Heart left ventricle (tissue), 16 donors: ENCODE measurements around the gene FOXP1. TPM values are rescaled to one million over a fixed set of nuclear protein-coding genes. Genes with fewer than 3 reads are reported as not detected.

ENCODE experiments used
- ATAC-seq, 4 donors: fragments of 200-7000 bp; cut with Tn5 transposase; one replicate each; pipeline ENCODE4 v1.9.1; 2020 to 2022; ENCODE audit warnings: moderate library complexity in 4 of 4, mild to moderate bottlenecking in 3 of 4, moderate number of reproducible peaks in 1 of 4
- DNase-seq, 5 donors: peaks; one replicate each; pipeline ENCODE4 v3.0.0-alpha.2; 2020
- H3K27ac ChIP-seq, 12 donors: fragments of 200-600 bp; sonication (generic) in 4 of 12; one replicate each; pipeline versions ENCODE4 v1.5.0 to v1.8.0; 2016 to 2022; ENCODE audit warnings: mild to moderate bottlenecking in 2 of 12
- H3K27me3 ChIP-seq, 9 donors: fragments of 200-600 bp; sonication (generic) in 2 of 9; one replicate each; pipeline versions ENCODE4 v1.5.1 to v1.8.0; 2016 to 2022; ENCODE audit warnings: mild to moderate bottlenecking in 3 of 9
- H3K36me3 ChIP-seq, 9 donors: fragments of 200-600 bp; sonication (generic) in 2 of 9; one replicate each; pipeline versions ENCODE4 v1.5.0 to v1.8.0; 2018 to 2022; ENCODE audit warnings: mild to moderate bottlenecking in 2 of 9
- H3K4me1 ChIP-seq, 12 donors: fragments of 200-600 bp; sonication (generic) in 4 of 12; one replicate each; pipeline versions ENCODE4 v1.5.0 to v1.8.0; 2016 to 2022; ENCODE audit warnings: mild to moderate bottlenecking in 3 of 12
- H3K4me3 ChIP-seq, 12 donors: fragments of 200-600 bp; sonication (generic) in 4 of 12; one replicate each; pipeline versions ENCODE4 v1.5.0 to v1.8.0; 2017 to 2022; ENCODE audit warnings: mild to moderate bottlenecking in 9 of 12, moderate library complexity in 4 of 12
- H3K9me3 ChIP-seq, 12 donors: fragments of 200-600 bp; sonication (generic) in 4 of 12; one replicate each; pipeline versions ENCODE4 v1.5.0 to v1.8.0; 2016 to 2022; ENCODE audit warnings: mild to moderate bottlenecking in 1 of 12
- CTCF ChIP-seq, 12 donors: fragments of 200-600 bp; sonication (generic) in 4 of 12; IDR thresholded peaks; one replicate each; pipeline versions ENCODE4 v1.5.0 to v1.8.0; 2018 to 2022; ENCODE audit warnings: antibody characterized with exemption in 12 of 12, mild to moderate bottlenecking in 5 of 12
- POLR2A ChIP-seq, 2 donors: fragments of 450-650 bp; IDR thresholded peaks; one replicate each; pipeline ENCODE4 v1.6.1; 2017; ENCODE audit warnings: antibody characterized with exemption in 2 of 2, mild to moderate bottlenecking in 2 of 2, moderate library complexity in 2 of 2
- WGBS, 4 donors: extraction: QIAGEN DNeasy Blood & Tissue Kit in 2 of 4; methylation state at CpG; one replicate each; pipeline versions ENCODE4 v1.1.5 to v1.1.7; 2013 to 2018; 5-methylcytosine and 5-hydroxymethylcytosine counted together
- intact Hi-C, 10 donors: fragments of 100-400 bp; cut with DNase I; formaldehyde crosslinking; loops; one replicate each; pipeline versions ENCODE4 v1.11.1 to v1.14.2; 2022
- polyA plus RNA-seq, 2 donors: library from polyadenylated mRNA; stranded (reverse); fragments of 200-250 nt; gene quantifications; one replicate each; pipeline ENCODE4 v1.2.3, GENCODE V29; 2013
- total RNA-seq, 9 donors: library from RNA; depleted of rRNA in 2 of 9; stranded (reverse); fragments of >200 nt in 2 of 9; fragmentation: NEBNext Ultra II Directional in 3 of 9; extraction: Animal tissue kit (Norgen Biotek cat#: 25700) in 3 of 9; gene quantifications; one replicate each; pipeline versions ENCODE4 v1.1.0 to v1.2.4, GENCODE V29; 2016 to 2023
- donor health status: ischemic (EF 13 %, LVEDD 7.1; RV severe dilation, severe dysfunction).
- donor health status: healthy with polysubstance abuse.
- donor health status: DM: no; HTN: yes; CAD: no.
- donor health status: DM: no; HTN: no; CAD: no.
- donor health status: ischemic (EF 25% LVEDD 6.9; RV normal size, moderate dysfunction).
- donor health status: ischemic (EF 25% LVEDD 5.7; RV mildly dilated, moderate dysfunction).
- donor health status: healthy.
- donor health status: DM: yes; HTN: yes; CAD: no.
- donor health status: ischemic (EF 35%, LVEDD 5.7; RV mildly dilated, moderate dysfunction).
- donor health status: nonischemic (EF 11% LVEDD 7.7; RV severe dilation, severe dysfunction).
- donor health status: DM: yes; HTN: yes; CAD: no.
- donor health status: PGD.
- donor health status: ischemic (EF 29% LVEDD 5.4; RV normal size, mild dysfunction).
- donor health status: nonischemic (EF 23%, LVEDD 6.1; RV moderate dilation, normal function).

FOXP1 gene
- total and polyA plus RNA-seq, 11 donors, result 14.9 to 67.8 (median 41.1) TPM

DNA sequence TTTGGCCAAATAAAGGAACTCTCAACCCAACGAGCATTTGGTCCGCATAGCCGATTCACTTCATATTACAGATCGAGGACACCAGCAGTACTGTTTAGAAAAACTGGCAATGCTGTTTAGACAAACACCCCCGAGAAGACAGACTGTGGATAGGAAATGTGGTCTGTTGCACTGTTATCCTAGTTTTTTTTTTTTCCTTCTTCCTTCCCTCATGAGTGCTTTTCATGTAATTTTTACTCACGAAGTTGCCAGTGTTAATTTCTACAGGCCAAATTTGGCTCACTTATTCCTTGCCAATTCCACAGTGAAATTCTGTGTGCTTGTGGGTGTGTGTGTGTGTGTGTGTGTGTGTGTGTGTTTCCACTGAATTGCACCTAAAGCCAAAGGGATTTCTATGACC lies 165.7 kb downstream of the FOXP1 start:
- H3K9me3 ChIP-seq, result no peaks in the 10 kb centered on the region
- intact Hi-C loops, result no loop called here
- WGBS, 4 donors, result 69 to 75% (median 73%) methylated on average over 6 of the region's 6 CpGs

DNA sequence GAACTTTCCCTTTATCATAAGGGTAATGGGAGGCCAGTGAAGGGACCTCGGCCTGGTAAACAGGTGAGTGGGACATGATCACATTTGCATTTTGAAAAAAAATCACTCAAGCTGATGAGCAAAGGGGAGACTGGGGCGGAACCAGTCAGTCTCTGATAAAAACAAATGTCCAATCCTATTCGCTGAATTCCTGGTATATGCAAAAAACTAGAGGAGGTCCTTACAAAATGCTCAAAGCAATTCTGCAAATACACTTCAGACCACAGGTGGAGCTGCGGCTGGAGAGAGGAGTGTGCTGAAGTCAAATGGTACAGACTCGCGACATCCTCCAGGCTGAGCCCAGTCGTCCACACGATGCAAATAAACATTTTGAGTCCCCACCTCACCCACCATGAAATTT lies 166.7 kb downstream of the FOXP1 start:
- Histone ChIP-seq H3K36me3 (no peaks in the 10 kb centered on the region), H3K9me3 (no peaks in the 10 kb centered on the region), H3K27me3 (no peaks in the 10 kb centered on the region), H3K4me3 (no peak overlapping the region), H3K4me1 (peaks cover 0 to 12% (median 0%) of the 10 kb centered on the region in 12 donors), H3K27ac (no peak overlapping the region)
- TF ChIP-seq POLR2A (IDR thresholded peaks at IDR 0.05) (no peak), CTCF (IDR thresholded peaks at IDR 0.05) (peak in 1 of 12 donors; percentile 5)
- intact Hi-C loops, result no loop called here
- DNase-seq (no peak), ATAC-seq (no peak)
- WGBS, 4 donors, result 86 to 93% (median 92%) methylated on average over 8 of the region's 8 CpGs

More for the DNA sequence above, 165.7 kb downstream of the FOXP1 start:
- Histone ChIP-seq H3K27ac (no peak overlapping the region), H3K4me1 (peaks cover 0 to 16% (median under 1%) of the 10 kb centered on the region in 12 donors), H3K4me3 (no peak overlapping the region), H3K36me3 (no peaks in the 10 kb centered on the region), H3K27me3 (no peaks in the 10 kb centered on the region)
- ATAC-seq, result no peak
- no peak for DNase-seq
- TF ChIP-seq CTCF (IDR thresholded peaks at IDR 0.05), result no peak
- no peak for TF ChIP-seq POLR2A (IDR thresholded peaks at IDR 0.05)

DNA sequence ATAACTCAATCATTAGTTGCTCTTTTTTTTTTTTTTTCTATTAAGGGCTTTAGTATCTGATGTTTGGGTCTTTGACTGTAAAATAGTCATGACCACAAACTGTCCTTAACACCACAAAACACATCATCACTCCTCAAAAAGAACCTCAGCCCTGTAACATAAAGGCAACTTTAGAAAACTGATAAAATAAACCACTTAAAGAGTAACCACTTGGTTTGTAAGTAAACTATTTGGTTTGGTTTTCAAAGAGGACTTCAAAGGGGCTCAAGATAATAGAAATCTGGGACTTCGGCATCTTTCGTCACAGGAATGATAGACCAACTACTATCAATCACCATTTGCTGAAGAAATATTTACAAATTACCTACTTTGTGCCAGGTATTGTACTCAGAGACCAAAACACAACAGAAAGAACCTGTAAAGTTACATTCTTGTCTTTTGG lies 167.8 kb downstream of the FOXP1 start:
- TF ChIP-seq CTCF (IDR thresholded peaks at IDR 0.05), result no peak
- TF ChIP-seq POLR2A (IDR thresholded peaks at IDR 0.05), result no peak
- 92 to 99% (median 96%) methylated on average over 2 of the region's 2 CpGs for WGBS, 4 donors
- no peaks in the 10 kb centered on the region for H3K36me3 ChIP-seq
- intact Hi-C loops, result no loop called here
- H3K27ac ChIP-seq, result no peak overlapping the region
- H3K9me3 ChIP-seq, result no peaks in the 10 kb centered on the region
- ATAC-seq, result no peak
- H3K27me3 ChIP-seq, result no peaks in the 10 kb centered on the region
- H3K4me1 ChIP-seq, result peaks cover 0 to 12% (median 0%) of the 10 kb centered on the region in 12 donors
- H3K4me3 ChIP-seq, result no peak overlapping the region
- no peak for DNase-seq

- peak in 1 of 4 donors; percentile 22 for ATAC-seq
- no peak overlapping the region for H3K4me3 ChIP-seq
- peaks cover 0 to 12% (median 0%) of the 10 kb centered on the region in 12 donors for H3K4me1 ChIP-seq
- H3K9me3 ChIP-seq, result no peaks in the 10 kb centered on the region
- WGBS, 4 donors, result 80 to 89% (median 85%) methylated on average over 15 of the region's 15 CpGs
- DNase-seq, result peak in 1 of 5 donors; percentile 59
- intact Hi-C loops, result no loop called here
- no peak overlapping the region for H3K27ac ChIP-seq
- H3K27me3 ChIP-seq, result no peaks in the 10 kb centered on the region
- no peaks in the 10 kb centered on the region for H3K36me3 ChIP-seq
- TF ChIP-seq CTCF (IDR thresholded peaks at IDR 0.05), result no peak
- no peak for TF ChIP-seq POLR2A (IDR thresholded peaks at IDR 0.05)
Measured at GRCh38 chr3:71414189-71414927, 169.2 kb downstream of the FOXP1 start.
